ENCODE data around the gene SLC26A9.
"Not testable (repeated sequence)": the region's sequence is repeated elsewhere in the genome, so short reads cannot be mapped to it uniquely, and the experiment has no call there.

- not testable (repeated sequence) for TF ChIP-seq CTCF, POLR2A (IDR thresholded peaks at IDR 0.05)
Measured at GRCh38 chr1:205891481-205891880, 51.8 kb downstream of the SLC26A9 start.
